Esophagus muscularis mucosa (tissue), 4 donors: ENCODE data around the gene MOXD1. TPM values are rescaled to one million over a fixed set of nuclear protein-coding genes. Genes with fewer than 3 reads are reported as not detected.

Source experiments
- DNase-seq: peaks from one replicate; pipeline ENCODE4 v3.0.0-alpha.2; 2017; ENCODE audit errors: extremely low spot score
- H3K27ac ChIP-seq, 4 donors: fragments of 200-600 bp; sonication (generic); replicated peaks in 1 of 4; 1 replicate in 3 of 4; 2 replicates in 1 of 4; pipeline ENCODE4 v1.5.1; 2016 to 2019; ENCODE audit warnings: mild to moderate bottlenecking in 1 of 4
- H3K27me3 ChIP-seq, 4 donors: fragments of 200-600 bp; sonication (generic); one replicate each; pipeline versions ENCODE4 v1.5.1 to v1.6.0; 2016 to 2019
- H3K36me3 ChIP-seq, 4 donors: fragments of 200-600 bp; sonication (generic); one replicate each; pipeline ENCODE4 v1.5.1; 2016 to 2019
- H3K4me1 ChIP-seq, 4 donors: fragments of 200-600 bp; sonication (generic); one replicate each; pipeline ENCODE4 v1.5.1; 2016 to 2019
- H3K4me3 ChIP-seq, 4 donors: fragments of 200-600 bp; sonication (generic); 1 replicate in 2 of 4; 2 replicates in 2 of 4; pipeline ENCODE4 v1.5.1; 2016 to 2019; ENCODE audit warnings: mild to moderate bottlenecking in 4 of 4, moderate library complexity in 1 of 4
- H3K9me3 ChIP-seq, 4 donors: fragments of 200-600 bp; sonication (generic); 1 replicate in 3 of 4; 2 replicates in 1 of 4; pipeline ENCODE4 v1.5.1; 2016 to 2019
- CTCF ChIP-seq, 3 experiments: fragments of 200-600 bp in 2 of 3; fragments of 450-650 bp in 1 of 3; sonication (generic) in 2 of 3; IDR thresholded peaks; one replicate each; pipeline ENCODE4 v1.5.1; 2017 to 2019; ENCODE audit warnings: antibody characterized with exemption in 3 of 3, mild to moderate bottlenecking in 2 of 3, moderate library complexity in 1 of 3
- EP300 ChIP-seq: sonication (generic); formaldehyde crosslinking; IDR thresholded peaks from one replicate; pipeline ENCODE4 v1.6.1; 2017; ENCODE audit warnings: antibody characterized with exemption
- POLR2A ChIP-seq: fragments of 450-650 bp; IDR thresholded peaks from one replicate; pipeline ENCODE4 v1.6.1; 2017; ENCODE audit warnings: antibody characterized with exemption, moderate library complexity, mild to moderate bottlenecking, low read depth
- POLR2AphosphoS5 ChIP-seq, 2 donors: sonication (generic); formaldehyde crosslinking; IDR thresholded peaks; one replicate each; pipeline ENCODE4 v1.6.1; 2017; ENCODE audit warnings: antibody characterized with exemption in 2 of 2
- WGBS: methylation state at CpG from one replicate; pipeline ENCODE4 v1.1.5; 2018; 5-methylcytosine and 5-hydroxymethylcytosine counted together
- intact Hi-C: fragments of 100-400 bp; cut with DNase I; formaldehyde crosslinking; loops from one replicate; pipeline ENCODE4 v1.15.1; 2023
- total RNA-seq, 4 donors: library from RNA; depleted of rRNA; stranded (reverse); fragments of >200 nt; gene quantifications; one replicate each; pipeline versions ENCODE4 v1.1.0 to v1.2.1, GENCODE V29; 2016

Gene MOXD1
- total RNA-seq, 4 donors from 2014 or later, result 14.2 to 32.4 (median 23.6) TPM

GRCh38 chr6:132401618-132402285, 477 bp upstream of the MOXD1 start:
- Histone ChIP-seq H3K27ac (peak overlapping the region; percentile 75 to 80 (median 78)), H3K36me3 (no peaks in the 10 kb centered on the region), H3K27me3 (peaks cover 0 to 27% (median 5%) of the 10 kb centered on the region in 4 donors), H3K4me1 (peaks cover 4 to 46% (median 20%) of the 10 kb centered on the region in 4 donors), H3K9me3 (no peaks in the 10 kb centered on the region), H3K4me3 (peak overlapping the region; percentile 68 to 80 (median 77))
- intact Hi-C loops, result no loop called here
- TF ChIP-seq POLR2AphosphoS5 (IDR thresholded peaks at IDR 0.05), result no peak
- TF ChIP-seq CTCF (IDR thresholded peaks at IDR 0.05), result no peak
- no peak for TF ChIP-seq EP300
- 17% methylated on average over 25 of the region's 35 CpGs for WGBS
- no peak for DNase-seq

GRCh38 chr6:132400555-132400882, 756 bp downstream of the MOXD1 start:
- peaks cover 0 to 27% (median 5%) of the 10 kb centered on the region in 4 donors for H3K27me3 ChIP-seq
- no peak for DNase-seq
- peak overlapping the region; percentile 68 to 80 (median 77) for H3K4me3 ChIP-seq
- TF ChIP-seq EP300 (no peak), POLR2A (no peak), POLR2AphosphoS5 (IDR thresholded peaks at IDR 0.05) (no peak), CTCF (IDR thresholded peaks at IDR 0.05) (no peak)
- peaks cover 0 to 6% (median 3%) of the 10 kb centered on the region in 4 donors for H3K9me3 ChIP-seq
- intact Hi-C loops, result no loop called here
- peaks cover 4 to 38% (median 18%) of the 10 kb centered on the region in 4 donors for H3K4me1 ChIP-seq
- H3K27ac ChIP-seq, result peak overlapping the region; percentile 75 to 80 (median 78)
- H3K36me3 ChIP-seq, result no peaks in the 10 kb centered on the region
- WGBS, result 32% methylated on average over 9 of the region's 11 CpGs

- peak overlapping the region in 3 of 4 donors; percentile 75 to 80 (median 76) for H3K27ac ChIP-seq
These were observed 1.8 kb downstream of the MOXD1 start for GRCh38 chr6:132399376-132400074.

GRCh38 chr6:132395015-132395597, 6.2 kb downstream of the MOXD1 start:
- DNase-seq, result no peak
- Histone ChIP-seq H3K4me1 (peaks cover 0 to 14% (median 8%) of the 10 kb centered on the region in 4 donors), H3K27me3 (no peaks in the 10 kb centered on the region), H3K9me3 (peaks cover 0 to 21% (median 15%) of the 10 kb centered on the region in 4 donors), H3K36me3 (no peaks in the 10 kb centered on the region), H3K27ac (no peak overlapping the region), H3K4me3 (no peak overlapping the region)
- 94% methylated on average over 2 of the region's 2 CpGs for WGBS
- no peak for TF ChIP-seq POLR2A
- TF ChIP-seq CTCF (IDR thresholded peaks at IDR 0.05), result no peak
- TF ChIP-seq EP300, result no peak
- no peak for TF ChIP-seq POLR2AphosphoS5 (IDR thresholded peaks at IDR 0.05)
- intact Hi-C loops, result no loop called here

More at GRCh38 chr6:132399376-132400074, 1.8 kb downstream of the MOXD1 start:
- H3K9me3 ChIP-seq, result peaks cover 0 to 16% (median 13%) of the 10 kb centered on the region in 4 donors
- intact Hi-C loops, result no loop called here
- DNase-seq, result no peak
- peak overlapping the region; percentile 1 to 80 (median 74) for H3K4me3 ChIP-seq
- 67% methylated on average over 4 of the region's 4 CpGs for WGBS
- peaks cover 4 to 28% (median 16%) of the 10 kb centered on the region in 4 donors for H3K4me1 ChIP-seq
- no peaks in the 10 kb centered on the region for H3K36me3 ChIP-seq
- no peak for TF ChIP-seq CTCF (IDR thresholded peaks at IDR 0.05)
- no peak for TF ChIP-seq POLR2A
- TF ChIP-seq EP300, result no peak
- no peak for TF ChIP-seq POLR2AphosphoS5 (IDR thresholded peaks at IDR 0.05)
- H3K27me3 ChIP-seq, result peaks cover 0 to 27% (median 5%) of the 10 kb centered on the region in 4 donors
